PC-3 (cell line): ENCODE results near the gene MRRF.

Source experiments
- CTCF ChIP-seq: fragments of 300-600 bp; sonication (generic); conservative IDR thresholded peaks from 2 replicates; pipeline ENCODE4 v1.5.1; 2017; ENCODE audit warnings: antibody characterized with exemption, low read depth, mild to moderate bottlenecking, low read length
- EZH2phosphoT487 ChIP-seq: fragments of 300-600 bp; sonication (generic); IDR thresholded peaks from 2 replicates; pipeline ENCODE4 v1.6.1; 2018; ENCODE audit warnings: mild to moderate bottlenecking, antibody characterized with exemption, low read length, borderline replicate concordance

GRCh38 chr9:122287214-122287720 lies 22.6 kb downstream of the MRRF start:
- TF ChIP-seq CTCF (no peak), EZH2phosphoT487 (no peak)
